RPMI7951 (cell line): Measurements from ENCODE around the gene PRELID3B. TPM values are rescaled to one million over a fixed set of nuclear protein-coding genes. Genes with fewer than 3 reads are reported as not detected.
"Not testable (repeated sequence)": the region's sequence is repeated elsewhere in the genome, so short reads cannot be mapped to it uniquely, and the experiment has no call there.

Experiments
- DNase-seq: peaks from one replicate; pipeline ENCODE4 v3.0.0-alpha.2; 2012; ENCODE audit warnings: low read depth
- total RNA-seq: library from RNA; depleted of rRNA; stranded (reverse); fragments of >200 nt; shearing (Covaris generic); gene quantifications from 2 replicates; pipeline ENCODE4 v1.2.3, GENCODE V29; 2014

PRELID3B gene
- total RNA-seq, 1 experiment from 2014 or later: 168 TPM

DNA sequence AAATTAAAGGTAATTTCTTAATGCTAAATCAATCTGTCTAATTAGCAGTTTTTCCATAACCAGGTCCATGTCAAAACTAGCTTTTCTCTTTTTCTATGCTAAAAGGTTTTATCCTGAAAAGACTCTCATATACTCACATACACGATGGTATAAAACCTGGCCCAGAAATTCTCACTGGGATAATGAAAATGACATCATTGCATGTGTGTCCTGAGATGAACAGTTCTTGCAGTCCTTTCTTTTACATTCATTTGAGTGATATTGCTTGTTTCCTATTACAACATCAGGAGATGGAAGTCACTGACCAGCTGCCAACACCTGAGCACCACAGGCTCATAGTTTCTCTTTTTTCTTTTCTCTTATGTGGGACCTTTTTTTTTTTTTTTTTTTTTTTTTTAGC, 7.9 kb upstream of the PRELID3B start:
- no peak for DNase-seq

DNA sequence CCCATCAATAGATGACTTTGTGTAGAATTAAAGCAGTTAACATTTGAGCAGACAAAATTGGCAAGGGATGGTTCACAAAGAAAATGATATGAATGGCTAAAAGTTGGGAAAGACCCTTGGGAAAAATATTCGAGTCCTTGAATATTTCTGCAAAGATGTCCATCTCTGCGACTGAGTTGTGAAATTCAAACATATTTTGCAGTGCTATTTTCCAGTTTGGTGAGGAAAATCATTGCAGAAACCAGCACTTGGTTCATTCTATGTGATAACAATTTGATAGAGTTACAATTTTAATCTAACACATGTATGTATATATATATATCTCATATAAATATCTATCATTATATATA, 6.1 kb upstream of the PRELID3B start:
- DNase-seq: no peak

DNA sequence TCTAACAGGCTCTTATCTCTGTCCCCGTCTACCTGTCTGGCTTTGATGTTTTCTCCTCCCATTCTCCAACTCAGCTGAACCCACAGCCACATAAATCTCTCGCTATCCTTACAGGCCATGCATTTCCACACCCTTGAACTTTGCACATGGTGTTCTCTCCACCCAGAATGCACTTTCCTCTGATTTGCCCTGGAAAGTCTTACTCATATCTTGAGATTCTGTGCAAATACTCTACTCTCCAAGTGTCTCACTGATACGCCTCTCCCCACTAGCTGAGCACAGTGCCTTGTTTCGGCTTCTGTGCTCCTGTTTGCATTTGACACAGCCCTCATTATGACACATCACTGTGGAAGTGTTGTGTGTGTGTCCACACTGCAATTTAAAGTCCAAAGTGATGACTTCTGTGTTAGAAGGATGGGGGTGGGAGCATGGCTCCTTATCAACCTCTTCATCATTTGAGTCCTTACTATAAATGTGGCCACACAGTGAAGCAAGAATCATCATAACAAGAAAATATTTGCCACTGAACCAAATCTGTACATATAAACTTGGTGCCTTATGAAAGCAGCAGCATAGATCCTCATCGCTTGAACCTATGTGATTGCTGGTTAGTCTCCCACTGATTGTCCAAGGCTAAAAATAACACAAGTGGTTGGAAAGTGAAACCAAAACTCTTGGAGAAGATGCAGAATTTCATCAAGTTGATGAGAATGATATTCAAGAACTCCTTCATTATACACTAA, 5.5 kb upstream of the PRELID3B start:
- DNase-seq: peak; percentile 51

DNA sequence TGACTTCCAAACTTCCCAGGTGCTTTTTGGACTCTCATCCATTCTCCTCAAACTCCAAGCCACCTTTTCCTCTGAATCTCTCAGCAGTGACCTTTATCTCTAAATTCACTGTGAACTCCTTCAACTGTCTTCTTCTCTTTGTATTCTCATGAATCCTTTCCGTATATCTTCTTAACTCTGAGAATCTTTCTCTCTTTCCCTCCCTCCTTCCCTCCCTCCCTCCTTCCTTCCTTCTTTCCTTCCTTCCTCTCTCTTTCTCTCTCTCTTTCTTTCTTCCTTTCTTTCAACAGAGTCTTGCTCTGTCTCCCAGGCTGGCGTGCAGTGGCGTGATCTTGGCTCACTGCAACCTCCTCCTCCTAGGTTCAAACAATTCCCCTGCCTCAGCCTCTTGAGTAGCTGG, 4.3 kb upstream of the PRELID3B start:
- DNase-seq: no peak

DNA sequence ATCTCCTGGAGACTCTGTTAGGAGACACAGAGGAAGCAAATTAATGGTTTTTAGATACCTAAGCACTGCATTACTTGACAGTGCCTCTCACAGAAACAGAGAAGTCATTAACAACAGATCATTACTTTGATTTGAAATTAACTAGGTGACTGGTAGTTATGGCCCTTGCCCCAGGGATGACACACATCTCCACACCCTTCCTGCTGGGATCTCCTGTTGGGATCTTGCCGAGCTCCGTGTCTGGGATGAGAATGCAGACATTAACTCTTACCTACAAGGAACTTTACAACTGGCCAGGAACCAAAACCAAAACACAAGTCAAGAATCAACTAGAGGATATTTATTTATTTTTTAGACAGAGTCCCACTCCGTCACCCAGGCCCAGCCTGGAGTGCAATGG, 2.2 kb upstream of the PRELID3B start:
- DNase-seq: no peak

DNA sequence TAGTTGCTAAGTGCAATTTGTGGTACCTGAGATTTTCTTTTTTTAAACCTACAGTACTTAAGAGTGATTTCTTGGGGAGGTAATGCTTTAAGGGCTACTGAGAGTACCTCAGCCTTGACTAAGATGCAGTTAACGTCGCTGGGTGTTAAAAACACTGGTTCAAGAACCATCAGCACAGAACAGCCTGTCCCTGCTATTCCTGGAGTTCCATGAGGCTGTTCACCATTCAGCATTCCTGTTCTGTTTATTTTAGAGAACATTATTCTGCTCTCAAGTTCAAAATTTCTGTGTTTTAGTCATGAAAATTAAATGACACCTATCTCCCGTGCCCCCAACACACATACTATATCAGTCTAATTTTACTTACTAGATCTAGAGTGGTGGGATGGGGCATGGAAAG, 1.7 kb upstream of the PRELID3B start:
- DNase-seq: no peak

DNA sequence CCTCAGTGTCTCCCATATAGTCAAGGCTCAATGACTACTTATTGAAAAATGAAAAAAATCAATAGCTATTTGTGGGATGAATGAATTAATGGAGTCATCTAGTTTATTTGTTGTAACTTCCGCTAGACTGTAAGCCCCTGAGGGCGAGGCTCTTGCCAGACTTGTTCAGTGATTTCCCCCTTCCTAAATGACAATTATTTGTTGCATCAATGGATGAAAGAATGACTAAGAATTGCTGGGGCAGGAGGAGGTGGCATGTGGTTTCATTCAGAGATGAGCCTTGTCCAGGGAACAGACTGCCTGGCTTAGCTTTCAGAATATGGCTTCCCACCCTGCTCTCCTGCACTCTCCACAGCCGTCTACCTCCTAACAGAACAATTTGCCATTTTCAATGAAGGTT, 1.1 kb upstream of the PRELID3B start:
- peak; percentile 74 for DNase-seq

DNA sequence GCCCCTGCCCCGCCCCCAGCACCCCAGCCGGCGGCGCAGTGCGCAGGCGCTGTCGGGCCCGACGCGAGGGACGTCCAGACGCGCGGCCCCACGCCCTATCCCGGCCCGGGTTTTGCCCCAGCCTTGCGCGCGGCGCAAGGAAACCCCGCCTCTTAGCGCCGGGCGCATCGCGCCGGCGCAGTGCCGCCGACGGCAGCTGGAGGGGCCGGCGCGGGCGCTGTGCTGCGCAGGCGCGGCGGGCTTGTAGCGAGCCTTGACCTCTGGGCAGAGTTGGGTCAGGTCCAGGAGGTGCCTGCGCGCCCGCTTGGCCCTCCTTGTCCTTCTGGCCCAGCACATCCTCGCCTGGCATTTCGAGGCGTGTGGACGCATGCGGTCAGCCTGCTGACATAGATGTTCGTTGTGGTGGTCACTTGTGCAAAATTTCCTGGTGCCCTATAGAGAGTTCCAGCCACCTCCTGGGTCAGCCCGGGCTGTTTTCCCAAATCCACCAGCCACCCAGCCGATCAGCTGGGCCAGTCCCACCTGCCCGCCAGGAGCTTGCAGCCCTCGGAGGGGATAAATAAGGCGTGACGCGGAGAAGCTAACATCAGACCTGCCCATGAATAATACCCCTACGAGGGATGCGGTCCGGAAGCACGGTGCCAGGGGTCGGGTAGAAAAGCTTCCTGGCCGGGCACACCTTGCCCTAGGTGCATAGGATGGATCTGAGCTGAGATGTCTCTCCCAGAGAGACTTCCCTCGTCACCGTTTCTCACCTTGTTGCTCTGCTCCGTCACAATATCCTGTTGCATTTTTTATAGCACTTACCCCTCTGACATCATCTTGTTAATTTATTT, 428 bp upstream of the PRELID3B start:
- DNase-seq: peak; percentile 93

DNA sequence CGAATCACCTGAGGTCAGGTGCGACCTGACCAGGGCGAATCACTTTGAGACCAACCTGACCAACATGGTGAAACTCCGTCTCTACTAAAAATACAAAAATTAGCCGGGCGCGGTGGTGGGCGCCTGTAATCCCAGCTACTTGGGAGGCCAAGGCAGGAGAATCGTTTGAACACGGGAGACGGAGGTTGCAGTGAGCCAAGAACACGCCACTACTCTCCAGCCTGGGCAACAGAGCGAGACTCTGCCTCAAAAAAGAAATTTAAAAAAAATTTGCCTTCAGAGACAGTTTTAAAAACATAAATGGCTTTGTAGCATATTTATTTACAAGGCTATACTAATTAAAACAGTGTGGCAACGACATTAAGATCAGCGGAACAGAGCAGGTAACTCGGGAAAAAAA, 1.1 kb downstream of the PRELID3B start:
- not testable (repeated sequence) for DNase-seq

DNA sequence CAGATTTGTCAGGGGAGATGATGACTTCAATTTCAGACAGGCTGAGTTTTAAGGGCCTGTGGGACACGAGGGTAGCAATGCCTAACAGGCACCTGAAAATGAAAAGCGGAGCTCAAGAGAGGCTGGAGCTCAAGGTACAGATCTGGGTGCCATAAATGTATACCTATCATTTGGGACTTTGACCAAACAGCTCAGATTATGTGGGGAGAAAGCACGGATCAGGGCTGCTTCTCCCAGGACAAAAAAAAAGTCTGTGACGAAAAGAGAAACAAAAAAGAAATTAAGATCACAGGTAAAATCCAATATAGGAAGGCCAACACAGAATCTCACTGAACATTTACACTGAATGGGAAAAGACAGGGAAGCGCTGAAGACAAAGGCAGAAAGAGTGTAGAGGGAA, 1.9 kb downstream of the PRELID3B start:
- no peak for DNase-seq

DNA sequence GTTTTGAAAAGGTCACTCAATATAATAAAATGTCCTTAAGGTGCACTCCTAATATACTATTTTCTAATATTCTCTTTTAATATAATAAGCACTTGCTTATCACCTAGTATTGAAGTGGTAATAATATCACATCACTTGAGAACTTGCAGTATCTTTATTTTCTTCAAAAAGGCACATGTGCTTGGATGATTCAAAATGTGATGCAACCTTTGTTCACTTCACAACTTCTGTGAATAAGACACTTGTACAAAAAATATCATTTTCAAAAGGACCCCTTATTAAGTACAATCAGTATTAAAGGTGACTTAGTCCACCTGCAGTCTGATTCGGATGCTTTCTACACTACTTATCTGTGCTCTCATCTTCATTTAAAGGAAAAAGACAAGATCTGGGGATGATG, 3.4 kb downstream of the PRELID3B start:
- no peak for DNase-seq

DNA sequence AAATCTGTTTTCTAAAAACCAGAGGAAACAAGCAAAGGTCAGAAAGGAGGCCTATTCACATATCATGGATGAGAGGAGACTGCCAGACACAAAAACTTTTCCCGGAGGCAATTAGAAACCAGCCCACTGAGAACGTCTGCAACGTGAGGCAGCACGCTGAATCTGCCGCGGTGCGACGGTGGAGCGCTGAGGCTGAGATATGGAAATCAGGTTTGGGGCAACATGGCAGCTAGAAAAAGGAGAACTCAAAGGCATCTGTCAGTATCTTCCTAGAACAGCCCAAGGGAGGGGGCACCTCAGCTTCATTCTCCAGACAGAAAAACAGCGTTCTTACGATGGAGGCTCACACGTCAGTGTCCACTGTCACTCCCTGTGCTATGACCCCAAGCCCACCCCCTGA, 5.2 kb downstream of the PRELID3B start:
- DNase-seq: no peak

DNA sequence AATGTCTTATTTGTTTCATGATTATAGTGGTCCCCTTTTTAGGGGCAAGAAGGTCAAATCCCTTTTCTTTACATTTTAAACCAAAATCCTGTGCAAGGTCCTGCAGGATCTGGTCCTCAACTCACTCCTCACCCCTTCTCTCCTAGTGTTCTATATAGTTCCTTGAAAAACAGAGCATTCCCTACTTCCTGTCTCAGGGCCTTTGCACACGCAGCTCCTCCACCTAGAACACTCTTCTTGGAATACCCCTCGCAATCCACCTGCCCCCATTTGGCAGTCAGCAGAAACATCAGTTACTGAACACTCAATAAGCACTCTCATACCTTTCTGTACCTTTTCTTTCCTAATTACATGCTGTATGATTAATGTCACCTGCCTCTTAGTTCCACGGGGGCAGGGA, 7.2 kb downstream of the PRELID3B start:
- no peak for DNase-seq

DNA sequence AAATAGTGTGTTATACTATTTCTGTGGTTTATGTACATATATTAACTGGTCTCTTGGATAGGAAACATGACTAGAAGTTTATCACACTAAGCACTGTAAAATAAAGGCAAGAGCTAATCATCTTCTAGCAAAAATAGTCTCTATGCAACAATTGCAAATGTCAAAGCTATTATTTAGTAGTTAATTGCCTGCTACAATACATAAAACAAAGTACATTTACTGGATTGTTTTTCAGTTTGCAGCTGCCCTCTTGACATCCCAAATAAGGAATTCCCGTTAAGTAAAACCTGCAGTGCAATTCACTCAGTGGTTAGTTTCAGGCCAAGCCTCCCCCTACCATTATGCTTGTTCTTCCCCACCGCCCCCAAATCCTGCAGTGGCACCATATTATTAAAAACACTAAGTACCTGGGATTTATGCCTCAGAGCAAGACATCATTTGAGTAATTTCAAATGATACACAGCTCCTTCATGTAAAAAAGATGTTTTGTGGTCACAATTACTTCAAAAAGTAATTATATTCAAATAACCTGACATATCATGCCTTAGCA, 8.9 kb downstream of the PRELID3B start:
- DNase-seq: no peak

DNA sequence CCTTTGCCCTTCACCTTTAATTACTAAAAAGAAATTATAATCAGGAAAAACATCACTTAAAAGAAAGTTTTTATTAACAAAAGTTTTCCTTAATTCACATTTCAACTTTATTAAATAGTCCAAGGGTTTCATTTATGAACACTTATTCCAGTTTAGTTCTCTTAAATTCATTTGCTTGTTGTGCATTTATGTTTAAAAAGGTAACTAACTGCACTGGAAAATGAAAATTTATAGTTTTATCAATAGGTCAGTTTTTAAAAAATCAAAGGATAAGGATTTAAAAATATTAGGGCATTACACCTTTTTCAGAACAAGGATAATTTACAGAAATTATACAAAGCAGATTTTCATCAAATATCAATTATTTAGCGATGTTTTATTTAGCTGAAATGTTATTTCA, 9.5 kb downstream of the PRELID3B start:
- no peak for DNase-seq

DNA sequence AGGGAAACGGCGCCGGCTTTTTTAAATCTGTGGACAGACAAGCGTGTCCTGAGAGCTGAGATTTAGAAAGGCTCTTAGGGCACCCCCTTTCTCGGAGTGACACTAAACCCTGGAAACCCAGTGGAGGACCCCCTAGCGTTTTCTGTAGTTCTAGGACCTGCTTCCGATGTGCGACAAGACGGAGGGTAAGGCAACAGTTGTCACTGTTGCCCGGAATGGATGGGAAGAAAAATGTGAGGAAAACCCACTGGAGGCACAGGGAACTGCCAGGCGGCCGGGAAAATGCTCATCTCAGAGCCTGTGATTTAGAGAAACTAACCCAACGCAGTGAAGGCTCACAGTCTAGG, 9.9 kb downstream of the PRELID3B start:
- peak; percentile 72 for DNase-seq

DNA sequence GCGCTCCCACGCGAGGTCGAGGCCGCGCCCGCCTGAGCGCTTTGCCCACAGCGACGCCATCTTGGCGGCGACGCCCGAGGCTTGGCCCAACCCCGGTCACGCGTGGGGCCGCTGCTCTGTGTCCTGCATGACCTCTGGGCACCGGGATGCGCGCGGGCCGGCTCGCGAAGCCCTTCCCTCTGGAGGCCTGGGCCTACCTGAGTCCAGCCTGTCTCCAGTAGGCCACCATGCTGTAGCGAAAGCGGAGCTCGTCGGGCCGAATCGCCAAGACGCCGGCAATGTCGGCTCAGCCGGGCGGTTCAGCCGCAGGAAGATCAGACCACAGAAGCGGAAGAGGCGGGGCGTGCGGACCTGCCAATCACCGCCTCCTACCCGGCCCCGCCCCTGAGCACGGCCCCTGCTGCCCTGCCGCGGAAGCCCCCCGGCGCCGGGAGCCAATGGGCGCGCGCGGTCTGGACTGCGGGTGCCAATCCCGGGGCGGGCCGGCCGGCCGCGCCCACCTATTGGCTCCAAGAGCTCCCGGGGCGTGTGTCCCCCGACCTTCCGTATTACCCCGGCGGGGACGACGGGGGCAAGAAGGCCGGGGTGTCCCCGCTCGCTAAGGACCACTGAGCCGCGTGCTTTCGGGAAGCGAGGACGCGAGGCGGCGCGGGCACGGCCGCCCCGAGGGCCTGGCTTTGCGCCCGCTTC, 10.4 kb downstream of the PRELID3B start, which contains the start of gene ATP5F1E:
Gene ATP5F1E (minus strand): TSS at position 313 of the 690 bp plus-strand sequence. CDS start 84 bp downstream, at position 229.
- DNase-seq: peak; percentile 98

DNA sequence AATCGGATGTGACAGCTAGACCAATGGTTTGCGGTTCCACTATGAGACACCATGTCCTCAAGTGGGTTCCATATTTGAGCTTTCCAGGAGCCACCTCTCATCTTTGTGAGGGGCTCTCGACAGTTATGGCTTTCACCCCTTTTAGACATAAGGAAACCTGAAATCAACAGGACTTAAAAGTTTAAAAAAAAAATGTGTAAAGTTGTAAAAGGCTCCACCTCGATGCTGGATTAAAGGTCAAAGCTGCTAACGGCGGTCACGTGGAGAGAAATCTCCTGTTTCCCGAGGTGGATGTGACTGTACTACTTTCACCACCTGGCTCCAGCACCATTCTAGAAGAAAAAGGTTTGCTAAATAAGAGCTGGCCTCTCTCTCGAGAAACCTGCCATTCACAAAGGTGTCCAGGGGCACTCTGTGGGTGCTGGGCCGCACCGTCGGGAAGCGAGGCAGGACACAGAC, 11.0 kb downstream of the PRELID3B start:
- DNase-seq: no peak

DNA sequence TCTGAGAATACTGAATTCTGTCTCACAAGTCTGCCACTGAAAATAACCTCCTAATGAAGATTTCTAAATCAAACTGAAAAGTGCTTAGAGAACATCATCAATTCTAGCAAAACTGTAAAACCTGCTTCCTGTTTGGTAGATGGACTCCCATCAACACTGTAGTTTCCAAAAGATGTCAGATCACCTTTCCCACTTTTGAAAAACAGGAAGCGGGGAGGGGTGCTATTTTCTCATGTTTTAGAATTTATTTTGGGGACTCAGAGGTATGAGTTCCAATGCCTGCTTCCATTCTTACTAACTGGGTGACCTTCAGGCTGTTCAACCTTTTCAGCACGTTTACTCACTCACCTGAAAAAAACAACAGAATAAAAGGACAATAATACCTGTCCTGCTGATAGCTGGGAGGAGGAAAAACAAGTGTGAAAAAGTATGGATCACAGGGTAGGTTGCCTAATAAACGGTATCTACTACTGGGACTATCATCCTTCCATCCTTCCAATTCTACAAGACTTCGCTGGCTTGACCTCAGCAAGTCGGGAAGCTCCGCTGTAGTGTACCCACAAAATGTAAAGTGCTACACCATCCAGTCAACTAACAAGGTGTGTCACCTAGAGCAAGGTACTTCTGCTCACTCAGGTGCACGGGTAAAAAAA, 11.5 kb downstream of the PRELID3B start:
- no peak for DNase-seq

DNA sequence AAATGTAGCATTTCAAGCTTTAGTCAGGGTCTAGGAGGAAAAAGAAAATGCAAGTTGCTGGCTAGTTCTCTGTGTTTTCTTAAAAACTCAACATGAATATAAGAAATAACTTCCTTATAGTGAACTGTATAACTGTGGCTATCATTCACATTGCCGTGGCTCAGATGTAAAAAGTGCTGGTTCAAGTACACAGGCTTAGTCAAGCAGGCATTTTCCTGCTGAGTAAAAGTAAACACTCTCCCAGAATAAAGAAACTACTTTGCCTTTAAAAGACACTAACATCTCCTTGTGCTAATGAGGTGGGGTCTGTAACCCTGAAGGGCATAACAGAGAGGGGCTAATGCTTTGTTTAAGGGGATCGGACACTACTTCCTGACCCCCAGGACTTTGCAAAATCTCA, 13.8 kb downstream of the PRELID3B start:
- DNase-seq: no peak

DNA sequence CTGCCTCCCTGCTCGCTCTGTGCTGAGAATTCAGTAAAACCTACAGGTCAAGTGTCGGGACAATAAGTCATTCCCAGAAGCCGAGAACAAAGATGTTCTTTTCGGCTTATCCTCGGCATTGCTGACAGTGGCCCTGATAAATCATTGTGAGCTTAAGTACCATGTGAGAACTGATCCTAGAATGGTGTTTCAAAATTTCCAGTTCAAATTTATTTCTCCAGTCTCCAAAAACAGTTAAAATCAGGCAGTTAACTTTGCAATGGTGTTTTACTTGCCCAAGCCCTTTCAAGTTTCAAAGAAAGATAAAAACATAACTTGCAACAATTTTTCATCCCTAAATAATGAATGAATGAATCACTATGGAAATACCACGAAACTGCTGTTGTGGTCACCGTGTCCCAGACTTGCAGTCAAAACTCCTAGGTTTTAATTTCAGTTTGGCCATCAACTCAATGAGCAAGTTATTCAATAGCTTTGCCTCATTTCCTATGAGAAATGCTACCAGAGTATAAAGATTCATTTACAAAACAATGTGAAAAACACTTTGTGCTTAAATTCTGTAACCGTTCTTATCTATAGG, 14.8 kb downstream of the PRELID3B start:
- peak; percentile 59 for DNase-seq
